OCI-LY1 (cell line): Measurements from ENCODE around the gene TOX2.

Experiments
- EZH2 ChIP-seq: fragments of 200-600 bp; sonication (generic), shearing (Covaris generic); IDR thresholded peaks from 2 replicates; pipeline ENCODE4 v1.8.0; 2017; ENCODE audit warnings: borderline replicate concordance, mixed run types, mild to moderate bottlenecking, antibody characterized with exemption, low read length, moderate library complexity, mixed read lengths
- TF ChIP-seq, protein P1 (sequence below): fragments of 200-600 bp; sonication (generic), shearing (Covaris generic); IDR thresholded peaks from 2 replicates; pipeline ENCODE4 v1.5.1; 2017; ENCODE audit warnings: mild to moderate bottlenecking, antibody characterized with exemption, low read length, moderate library complexity, mixed read lengths

DNA sequence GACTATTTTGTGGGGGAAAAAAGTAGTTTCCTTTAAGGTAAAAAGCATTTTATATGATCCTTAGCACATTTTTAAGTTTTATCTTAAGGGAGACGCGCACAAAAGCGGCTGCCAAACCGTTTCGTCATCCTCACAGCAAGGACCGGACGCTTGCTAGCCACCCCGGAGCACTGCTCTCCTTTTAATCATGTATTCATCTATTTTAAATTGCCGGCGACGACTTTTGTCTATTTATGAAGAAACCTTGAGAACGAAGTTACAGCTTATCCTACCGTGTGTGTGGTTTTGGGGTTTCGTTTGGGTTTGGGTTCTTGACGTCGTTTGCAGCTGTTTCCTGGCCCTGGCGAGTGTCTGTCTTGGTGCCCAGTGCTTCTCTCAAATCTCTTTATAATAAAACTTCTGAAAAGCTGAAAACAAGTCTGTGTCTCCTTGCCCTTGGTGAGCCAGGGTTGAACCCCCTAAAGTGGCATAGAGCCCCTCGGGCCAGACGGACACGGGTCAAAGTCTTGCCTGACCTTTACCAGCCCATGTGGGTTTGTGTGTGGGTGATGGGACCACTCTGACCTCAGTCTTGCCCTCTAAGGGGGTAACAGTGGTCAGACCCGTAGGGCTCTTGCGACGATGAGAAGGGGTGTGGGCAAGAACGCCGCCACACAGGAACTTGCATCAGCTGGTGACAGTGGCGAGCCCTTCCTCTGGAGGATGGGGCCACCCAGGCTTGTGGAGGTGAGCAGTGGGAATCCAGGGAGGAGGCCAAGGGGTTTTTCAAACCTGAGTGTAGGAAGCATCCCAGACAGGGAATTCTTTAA is 154.8 kb downstream of the TOX2 start:
- TF ChIP-seq, protein P1, sequence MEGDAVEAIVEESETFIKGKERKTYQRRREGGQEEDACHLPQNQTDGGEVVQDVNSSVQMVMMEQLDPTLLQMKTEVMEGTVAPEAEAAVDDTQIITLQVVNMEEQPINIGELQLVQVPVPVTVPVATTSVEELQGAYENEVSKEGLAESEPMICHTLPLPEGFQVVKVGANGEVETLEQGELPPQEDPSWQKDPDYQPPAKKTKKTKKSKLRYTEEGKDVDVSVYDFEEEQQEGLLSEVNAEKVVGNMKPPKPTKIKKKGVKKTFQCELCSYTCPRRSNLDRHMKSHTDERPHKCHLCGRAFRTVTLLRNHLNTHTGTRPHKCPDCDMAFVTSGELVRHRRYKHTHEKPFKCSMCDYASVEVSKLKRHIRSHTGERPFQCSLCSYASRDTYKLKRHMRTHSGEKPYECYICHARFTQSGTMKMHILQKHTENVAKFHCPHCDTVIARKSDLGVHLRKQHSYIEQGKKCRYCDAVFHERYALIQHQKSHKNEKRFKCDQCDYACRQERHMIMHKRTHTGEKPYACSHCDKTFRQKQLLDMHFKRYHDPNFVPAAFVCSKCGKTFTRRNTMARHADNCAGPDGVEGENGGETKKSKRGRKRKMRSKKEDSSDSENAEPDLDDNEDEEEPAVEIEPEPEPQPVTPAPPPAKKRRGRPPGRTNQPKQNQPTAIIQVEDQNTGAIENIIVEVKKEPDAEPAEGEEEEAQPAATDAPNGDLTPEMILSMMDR: no peak
- TF ChIP-seq EZH2: no peak
